Measurements from ENCODE around the gene BBLN.
"Not testable (repeated sequence)": the region's sequence is repeated elsewhere in the genome, so short reads cannot be mapped to it uniquely, and the experiment has no call there.

Gene BBLN, protein sequence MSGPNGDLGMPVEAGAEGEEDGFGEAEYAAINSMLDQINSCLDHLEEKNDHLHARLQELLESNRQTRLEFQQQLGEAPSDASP

DNA sequence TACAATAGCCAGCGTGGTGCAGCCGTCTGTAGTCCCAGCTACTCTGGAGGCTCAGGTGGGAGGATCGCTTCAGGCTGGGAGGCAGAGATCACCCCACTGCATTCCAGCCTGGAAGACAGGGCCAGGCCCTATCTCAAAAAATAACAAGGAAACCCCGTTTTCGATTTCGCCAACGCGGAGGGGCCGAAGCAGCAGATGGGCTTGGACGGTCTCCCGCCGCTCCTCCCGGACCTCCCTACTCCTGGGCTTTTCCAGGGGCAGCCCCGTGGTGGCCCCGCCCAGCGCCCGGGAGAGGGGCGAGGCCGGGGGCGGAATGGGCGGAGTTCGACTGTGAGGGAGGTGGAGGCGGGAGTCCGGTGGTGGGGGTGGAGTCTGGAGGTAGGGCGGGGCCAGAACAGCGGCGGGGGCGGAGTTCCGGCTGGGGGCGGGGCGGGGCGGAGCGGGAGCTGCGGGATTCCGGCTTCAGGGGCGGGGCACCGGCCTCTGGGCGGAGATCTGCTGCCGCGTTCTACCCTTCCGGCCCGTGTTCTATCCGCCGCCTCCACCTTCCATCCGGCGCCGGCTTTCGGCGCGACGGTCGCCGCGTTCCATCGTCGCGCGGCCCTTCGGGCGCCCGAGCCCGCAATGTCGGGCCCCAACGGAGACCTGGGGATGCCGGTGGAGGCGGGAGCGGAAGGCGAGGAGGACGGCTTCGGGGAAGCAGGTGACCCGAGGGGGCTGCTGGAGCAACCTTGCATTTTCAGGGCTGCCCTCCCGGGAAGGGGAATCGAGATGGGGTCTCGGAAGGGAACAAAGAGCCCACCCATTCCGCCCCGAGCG lies at the start of gene BBLN:
BBLN (plus strand) TSS at position 482 of the 819 bp plus-strand sequence; CDS start at position 625, 143 bp downstream.
- DNase-seq (ENCODE audit: extremely low spot score): peak; percentile 99
- ChIA-PET POLR2A (interaction anchor here (0.7 to 1.8 kb wide), 12 partner anchors 9 to 260 kb away, joined by 3 to 15 read pairs (median 4); partner anchors contain the start of genes CERCAM and EEIG1), CTCF (interaction anchor here (0.8 to 0.9 kb wide), 2 partner anchors 9 kb away, joined by 3 to 4 read pairs; no protein-coding TSS in a partner anchor)
- TF ChIP-seq FOXA1 (IDR thresholded peaks at IDR 0.05): no peak
- TF ChIP-seq SUZ12 (IDR thresholded peaks at IDR 0.05): no peak
- no peak for TF ChIP-seq FOXK2 (IDR thresholded peaks at IDR 0.05)
- peak; percentile 66 for TF ChIP-seq L3MBTL2 (conservative IDR thresholded peaks at IDR 0.05)
- no peak for TF ChIP-seq ARNT (IDR thresholded peaks at IDR 0.05)
- no peak for TF ChIP-seq CTBP1 (IDR thresholded peaks at IDR 0.05; ENCODE audit: borderline replicate concordance)
- no peak for TF ChIP-seq NFRKB (IDR thresholded peaks at IDR 0.05)

DNA sequence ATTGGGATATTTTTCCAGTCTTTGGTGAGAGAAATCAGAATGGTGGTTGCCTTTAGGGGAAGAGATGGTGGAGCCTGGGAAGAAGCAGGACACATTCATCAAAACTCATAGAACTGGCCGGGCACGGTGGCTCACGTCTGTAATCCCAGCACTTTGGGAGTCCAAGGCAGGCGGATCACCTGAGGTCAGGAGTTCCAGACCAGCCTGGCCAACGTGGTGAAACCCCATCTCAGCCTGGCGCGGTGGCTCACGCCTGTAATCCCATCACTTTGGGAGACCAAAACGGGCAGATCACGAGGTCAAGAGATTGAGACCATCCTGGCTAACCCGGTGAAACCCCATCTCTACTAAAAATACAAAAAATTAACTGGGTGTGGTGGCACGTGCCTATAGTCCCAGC lies 48.3 kb upstream of the BBLN start:
- CTCF ChIA-PET: not testable (repeated sequence)

DNA sequence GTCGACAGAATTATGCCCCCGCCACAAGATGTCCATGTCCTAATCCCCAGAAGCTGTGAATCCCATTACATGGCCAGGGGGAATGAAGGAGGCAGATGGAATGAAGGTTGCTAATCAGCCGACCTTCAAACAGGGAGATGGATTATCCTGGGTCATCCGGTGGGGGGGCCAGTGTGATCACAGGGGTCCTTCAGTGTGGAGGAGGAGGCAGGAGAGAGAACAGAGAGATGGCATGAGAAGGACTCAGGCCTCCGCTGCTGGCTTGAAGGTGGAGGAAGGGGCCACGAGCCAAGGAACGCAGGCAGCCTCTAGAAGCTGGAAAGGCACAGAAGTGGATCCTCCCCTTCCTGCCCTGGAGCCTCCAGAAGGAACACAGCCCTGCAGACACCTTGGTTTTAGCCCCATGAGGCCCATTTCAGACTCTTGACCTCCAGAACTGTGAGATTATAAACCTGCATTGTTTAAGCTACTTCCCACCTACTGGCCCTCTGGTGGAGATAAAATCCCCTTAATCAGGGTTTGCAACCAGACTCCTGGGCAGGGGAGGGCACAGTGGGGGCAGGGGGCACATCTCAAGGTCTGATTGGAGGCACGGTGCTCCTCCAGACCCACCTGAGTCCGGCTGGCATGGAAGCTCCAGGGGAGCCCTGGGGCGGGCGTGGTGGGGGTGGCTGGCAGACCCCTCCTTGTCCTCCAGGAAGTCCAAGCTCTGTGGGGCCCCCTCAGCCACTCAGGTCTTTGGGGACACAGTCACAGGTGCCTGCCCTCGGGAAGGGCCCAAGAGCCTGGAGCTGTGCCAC lies 46.3 kb upstream of the BBLN start:
- no peak for DNase-seq (ENCODE audit: extremely low spot score)
- no peak for TF ChIP-seq FOXM1 (IDR thresholded peaks at IDR 0.05; ENCODE audit: borderline replicate concordance)
- no peak for TF ChIP-seq FOXK2 (IDR thresholded peaks at IDR 0.05)
- TF ChIP-seq NFRKB (IDR thresholded peaks at IDR 0.05): no peak
- ChIA-PET POLR2A (interaction anchor here (1.2 kb wide), 1 partner anchor 46 kb away, joined by 3 read pairs; the partner anchor contains the start of gene SLC25A25), CTCF (interaction anchor here (0.6 kb wide), 1 partner anchor 335 kb away, joined by 4 read pairs; the partner anchor contains the start of gene SH2D3C)

More for the DNA sequence above, 48.3 kb upstream of the BBLN start:
- POLR2A ChIA-PET; DNase-seq (ENCODE audit: extremely low spot score): not testable (repeated sequence)

DNA sequence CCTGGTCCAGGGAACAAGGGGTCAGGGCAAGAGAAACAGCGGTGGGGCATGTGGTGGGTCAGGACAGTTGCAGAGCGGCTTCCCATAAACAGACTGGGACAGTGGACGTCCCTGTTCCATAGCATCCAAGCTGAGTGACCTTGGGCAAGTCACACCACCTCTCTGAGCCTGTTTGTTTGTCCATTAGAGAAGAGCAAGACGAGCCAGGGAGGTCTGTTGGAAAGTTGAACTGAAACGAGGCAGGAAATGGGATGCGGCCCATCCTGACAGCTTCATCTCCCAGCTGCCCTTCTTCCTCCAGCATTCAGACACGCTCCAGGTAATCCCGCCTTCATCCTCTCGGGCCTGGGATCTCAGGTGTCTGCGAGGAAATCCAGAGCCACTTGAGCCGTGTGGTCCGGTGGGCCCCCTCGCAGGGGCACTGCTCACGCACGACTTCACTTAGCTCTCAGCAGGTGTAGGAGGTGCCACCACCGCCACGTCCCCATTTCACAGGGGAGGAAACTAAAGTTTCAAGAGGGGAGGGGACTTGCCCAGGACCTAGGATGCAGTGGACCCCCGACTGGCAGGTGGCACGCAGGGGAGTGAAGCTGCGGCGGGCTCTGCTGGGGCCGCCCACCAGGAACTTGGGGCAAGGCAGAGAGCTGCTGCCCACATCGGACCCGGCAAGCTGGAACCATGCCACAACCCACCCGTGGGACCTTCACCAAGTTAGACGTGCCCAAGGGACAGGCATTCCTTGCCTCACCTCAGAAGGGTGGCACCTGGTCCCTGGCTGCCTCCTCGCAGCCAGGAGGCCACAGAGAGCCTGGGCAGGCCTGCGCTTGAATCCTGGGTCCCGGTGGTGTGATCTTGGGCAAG lies 45.5 kb upstream of the BBLN start:
- ChIA-PET CTCF (interaction anchor here (0.8 kb wide), 1 partner anchor 171 kb away, joined by 3 read pairs; no protein-coding TSS in a partner anchor), POLR2A (interaction anchor here (1.2 kb wide), 1 partner anchor 47 kb away, joined by 3 read pairs; the partner anchor contains the start of gene SLC25A25)
- no peak for DNase-seq (ENCODE audit: extremely low spot score)
- TF ChIP-seq HDGF (IDR thresholded peaks at IDR 0.05; ENCODE audit: borderline replicate concordance) (no peak), SP1 (IDR thresholded peaks at IDR 0.05) (no peak), ELF4 (IDR thresholded peaks at IDR 0.05) (no peak), NFRKB (IDR thresholded peaks at IDR 0.05) (no peak)

DNA sequence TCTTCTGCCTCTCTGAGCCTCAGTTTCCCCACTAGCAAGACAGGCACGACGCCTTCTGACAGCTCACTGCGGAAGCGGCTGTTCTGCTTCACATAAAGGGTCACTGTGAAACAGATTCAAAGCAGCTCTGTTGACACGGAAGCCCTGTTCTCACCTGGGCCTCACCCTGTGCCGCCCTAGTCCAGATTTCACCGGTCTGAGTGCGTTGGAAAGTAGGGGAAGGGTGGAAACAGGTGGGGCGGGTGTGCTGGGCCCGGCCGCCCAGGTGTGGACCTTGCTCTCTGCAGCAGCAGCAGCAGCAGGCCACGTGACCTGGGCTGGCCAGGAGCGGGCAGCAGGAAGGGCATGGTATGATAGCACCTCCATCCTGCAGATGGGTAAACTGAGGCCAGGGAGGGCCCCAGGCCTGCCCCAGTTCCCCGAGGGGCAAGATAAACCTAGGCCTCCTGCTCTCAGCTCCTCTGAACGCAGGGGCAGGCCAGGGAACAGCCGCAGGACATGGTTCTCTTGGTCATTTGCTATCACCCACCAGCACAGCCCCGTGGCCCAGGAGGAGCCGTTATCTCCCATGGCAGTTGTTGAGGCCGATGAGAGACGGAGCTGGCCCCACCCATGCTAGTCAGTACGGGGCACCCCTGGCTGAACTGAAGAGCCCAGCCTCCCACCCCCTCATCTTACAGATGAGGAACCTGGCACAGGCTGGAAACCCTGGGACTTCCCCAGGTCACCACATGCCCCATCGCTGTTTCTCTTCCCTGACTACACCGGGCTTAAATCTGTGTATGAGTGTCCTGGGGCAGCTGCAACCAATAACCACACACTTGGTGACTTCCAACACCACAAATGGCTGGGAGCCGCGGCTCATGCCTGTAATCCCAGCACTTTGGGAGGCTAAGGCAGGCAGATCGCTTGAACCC lies 44.6 kb upstream of the BBLN start:
- DNase-seq (ENCODE audit: extremely low spot score): no peak
- CTCF ChIA-PET: interaction anchor here (0.7 to 1.1 kb wide), 3 partner anchors 9 to 172 kb away, joined by 3 to 4 read pairs (median 3); no protein-coding TSS in a partner anchor

DNA sequence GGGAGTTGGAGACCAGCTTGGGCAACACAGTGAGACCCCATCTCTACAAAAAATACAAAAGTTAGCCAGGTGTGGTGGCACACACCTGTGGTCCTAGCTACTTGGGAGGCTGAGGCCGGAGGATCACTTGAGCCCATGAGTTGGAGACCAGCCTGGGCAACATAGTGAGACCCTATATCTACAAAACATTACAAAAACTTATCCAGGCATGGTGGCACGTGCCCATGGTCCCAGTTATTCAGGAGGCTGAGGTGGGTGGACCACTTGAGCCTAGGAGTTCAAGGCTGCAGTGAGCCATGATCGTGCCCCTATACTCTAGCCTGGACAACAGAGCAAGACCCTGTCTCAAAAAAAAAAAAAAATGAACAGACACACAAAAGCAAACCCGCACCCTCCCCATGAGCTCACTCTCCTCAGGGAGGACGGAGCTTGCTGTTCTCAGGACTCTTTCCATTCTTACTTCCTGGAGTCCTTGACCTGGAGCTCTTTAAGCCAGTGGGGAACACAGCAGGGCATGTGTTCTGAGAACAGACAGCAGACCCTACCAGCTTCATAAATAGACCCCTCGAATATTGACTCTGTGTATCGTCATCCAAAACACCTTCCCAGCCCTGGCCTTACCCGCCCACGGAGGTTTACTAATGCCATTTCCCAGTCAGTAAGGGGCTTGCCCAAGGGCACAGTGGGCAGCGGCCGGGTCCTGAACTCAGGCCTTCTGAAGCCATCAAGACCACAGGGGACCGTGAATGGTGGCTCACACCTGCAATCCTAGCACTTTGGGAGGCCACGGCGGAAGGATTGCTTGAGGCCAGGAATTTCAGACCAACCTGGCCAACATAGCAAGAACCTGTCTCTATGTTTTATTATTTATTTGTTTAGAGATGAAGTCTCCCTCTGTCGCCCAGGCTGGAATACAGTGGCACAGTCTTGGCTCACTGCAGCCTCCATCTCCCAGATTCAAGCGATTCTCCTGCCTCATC lies 43.7 kb upstream of the BBLN start:
- CTCF ChIA-PET: interaction anchor here (0.7 to 1.8 kb wide), 4 partner anchors 8 to 174 kb away, joined by 3 to 12 read pairs (median 4); no protein-coding TSS in a partner anchor
- POLR2A ChIA-PET: interaction anchor here (1.3 kb wide), 1 partner anchor 16 kb away, joined by 3 read pairs; no protein-coding TSS in a partner anchor
- TF ChIP-seq ZNF384 (IDR thresholded peaks at IDR 0.05) (no peak), FOXK2 (IDR thresholded peaks at IDR 0.05) (no peak), L3MBTL2 (conservative IDR thresholded peaks at IDR 0.05) (no peak)
- TF ChIP-seq, protein P1, sequence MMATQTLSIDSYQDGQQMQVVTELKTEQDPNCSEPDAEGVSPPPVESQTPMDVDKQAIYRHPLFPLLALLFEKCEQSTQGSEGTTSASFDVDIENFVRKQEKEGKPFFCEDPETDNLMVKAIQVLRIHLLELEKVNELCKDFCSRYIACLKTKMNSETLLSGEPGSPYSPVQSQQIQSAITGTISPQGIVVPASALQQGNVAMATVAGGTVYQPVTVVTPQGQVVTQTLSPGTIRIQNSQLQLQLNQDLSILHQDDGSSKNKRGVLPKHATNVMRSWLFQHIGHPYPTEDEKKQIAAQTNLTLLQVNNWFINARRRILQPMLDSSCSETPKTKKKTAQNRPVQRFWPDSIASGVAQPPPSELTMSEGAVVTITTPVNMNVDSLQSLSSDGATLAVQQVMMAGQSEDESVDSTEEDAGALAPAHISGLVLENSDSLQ (IDR thresholded peaks at IDR 0.05): no peak
- DNase-seq (ENCODE audit: extremely low spot score): no peak

More for the DNA sequence above, 44.6 kb upstream of the BBLN start:
- POLR2A ChIA-PET: interaction anchor here (1.2 to 1.3 kb wide), 2 partner anchors 15 to 48 kb away, joined by 3 read pairs; partner anchors contain the start of gene SLC25A25
- TF ChIP-seq LEF1 (IDR thresholded peaks at IDR 0.05; ENCODE audit: borderline replicate concordance): no peak
- TF ChIP-seq ELF4 (IDR thresholded peaks at IDR 0.05): no peak
- TF ChIP-seq FOXM1 (IDR thresholded peaks at IDR 0.05; ENCODE audit: borderline replicate concordance): no peak
- no peak for TF ChIP-seq CTBP1 (IDR thresholded peaks at IDR 0.05; ENCODE audit: borderline replicate concordance)
- no peak for TF ChIP-seq SUZ12 (IDR thresholded peaks at IDR 0.05)
- no peak for TF ChIP-seq TARDBP (IDR thresholded peaks at IDR 0.05)
- no peak for TF ChIP-seq FOXA1 (IDR thresholded peaks at IDR 0.05)
- no peak for TF ChIP-seq FOXK2 (IDR thresholded peaks at IDR 0.05)
